HG03520 (cell line): Measurements from ENCODE around the gene TRIM56.
"Not testable (repeated sequence)": the region's sequence is repeated elsewhere in the genome, so short reads cannot be mapped to it uniquely, and the experiment has no call there.

ENCODE experiments used
- ATAC-seq: cut with Tn5 transposase; IDR thresholded peaks from one replicate; pipeline ENCODE4 v1.9.1; 2021; ENCODE audit warnings: mild to moderate bottlenecking, moderate library complexity; ENCODE audit not compliant: unreplicated experiment

The TRIM56 gene, protein sequence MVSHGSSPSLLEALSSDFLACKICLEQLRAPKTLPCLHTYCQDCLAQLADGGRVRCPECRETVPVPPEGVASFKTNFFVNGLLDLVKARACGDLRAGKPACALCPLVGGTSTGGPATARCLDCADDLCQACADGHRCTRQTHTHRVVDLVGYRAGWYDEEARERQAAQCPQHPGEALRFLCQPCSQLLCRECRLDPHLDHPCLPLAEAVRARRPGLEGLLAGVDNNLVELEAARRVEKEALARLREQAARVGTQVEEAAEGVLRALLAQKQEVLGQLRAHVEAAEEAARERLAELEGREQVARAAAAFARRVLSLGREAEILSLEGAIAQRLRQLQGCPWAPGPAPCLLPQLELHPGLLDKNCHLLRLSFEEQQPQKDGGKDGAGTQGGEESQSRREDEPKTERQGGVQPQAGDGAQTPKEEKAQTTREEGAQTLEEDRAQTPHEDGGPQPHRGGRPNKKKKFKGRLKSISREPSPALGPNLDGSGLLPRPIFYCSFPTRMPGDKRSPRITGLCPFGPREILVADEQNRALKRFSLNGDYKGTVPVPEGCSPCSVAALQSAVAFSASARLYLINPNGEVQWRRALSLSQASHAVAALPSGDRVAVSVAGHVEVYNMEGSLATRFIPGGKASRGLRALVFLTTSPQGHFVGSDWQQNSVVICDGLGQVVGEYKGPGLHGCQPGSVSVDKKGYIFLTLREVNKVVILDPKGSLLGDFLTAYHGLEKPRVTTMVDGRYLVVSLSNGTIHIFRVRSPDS

DNA sequence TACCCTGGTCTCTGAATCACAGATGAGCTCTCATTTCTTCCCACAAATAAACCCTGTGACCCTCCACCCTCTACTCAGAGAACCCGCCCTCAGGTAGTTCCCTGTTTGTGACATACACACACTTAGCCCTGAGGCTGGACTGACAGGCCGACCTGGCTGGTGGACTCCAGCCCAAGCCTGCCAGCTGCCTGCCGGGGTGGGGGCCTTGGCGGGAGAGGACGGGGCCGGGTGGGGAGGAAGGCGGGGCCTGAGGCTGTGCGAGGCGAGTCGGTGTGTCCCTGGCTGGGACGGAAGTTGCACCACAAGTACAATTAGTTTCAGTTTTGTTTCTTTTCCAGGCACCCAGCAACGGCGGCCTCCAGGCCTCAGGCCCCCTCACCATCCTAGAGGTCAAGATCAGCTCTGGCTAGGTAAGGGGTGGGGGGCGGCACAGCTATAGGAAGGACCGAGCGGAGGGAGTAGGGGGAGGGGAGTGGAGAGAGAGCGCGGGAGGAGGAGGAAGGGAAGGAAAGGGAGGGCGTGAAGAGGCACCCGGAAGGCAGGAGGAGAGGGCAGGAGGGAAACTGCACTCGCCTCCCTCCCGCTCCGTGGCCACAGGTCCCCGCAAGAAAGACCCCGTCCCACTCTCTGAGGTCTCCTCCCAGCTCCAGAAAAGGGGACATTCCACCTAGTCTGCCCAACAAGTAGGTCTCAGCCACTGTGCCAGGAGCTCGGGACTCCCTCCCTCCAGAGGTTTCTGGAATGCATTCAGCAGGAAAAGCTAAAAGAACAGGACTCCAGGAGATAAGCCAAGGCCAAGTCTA, at the start of gene TRIM56:
Gene TRIM56 (plus strand): TSS at position 320 of the 803 bp plus-strand sequence. CDS start 1,832 bp downstream, outside the sequence.
- ATAC-seq, result peak; percentile 86

DNA sequence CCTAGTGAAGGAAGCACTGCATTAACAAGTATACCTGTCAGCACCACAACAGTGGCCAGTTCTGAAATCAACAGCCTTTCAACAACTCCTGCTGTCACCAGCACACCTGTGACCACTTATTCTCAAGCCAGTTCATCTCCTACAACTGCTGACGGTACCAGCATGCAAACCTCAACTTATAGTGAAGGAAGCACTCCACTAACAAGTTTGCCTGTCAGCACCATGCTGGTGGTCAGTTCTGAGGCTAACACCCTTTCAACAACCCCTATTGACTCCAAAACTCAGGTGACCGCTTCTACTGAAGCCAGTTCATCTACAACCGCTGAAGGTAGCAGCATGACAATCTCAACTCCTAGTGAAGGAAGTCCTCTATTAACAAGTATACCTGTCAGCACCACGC, 49.3 kb upstream of the TRIM56 start:
- ATAC-seq, result no peak

GRCh38 chr7:101041283-101041682, 44.0 kb upstream of the TRIM56 start:
- ATAC-seq, result not testable (repeated sequence)

DNA sequence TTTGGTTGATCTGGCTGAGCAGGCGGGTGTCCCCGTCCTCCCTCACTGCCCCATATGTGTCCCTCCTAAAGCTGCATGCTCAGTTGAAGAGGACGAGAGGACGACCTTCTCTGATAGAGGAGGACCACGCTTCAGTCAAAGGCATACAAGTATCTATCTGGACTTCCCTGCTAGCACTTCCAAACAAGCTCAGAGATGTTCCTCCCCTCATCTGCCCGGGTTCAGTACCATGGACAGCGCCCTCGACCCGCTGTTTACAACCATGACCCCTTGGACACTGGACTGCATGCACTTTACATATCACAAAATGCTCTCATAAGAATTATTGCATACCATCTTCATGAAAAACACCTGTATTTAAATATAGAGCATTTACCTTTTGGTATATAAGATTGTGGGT, 26.9 kb upstream of the TRIM56 start:
- no peak for ATAC-seq

- ATAC-seq, result no peak
Observed at GRCh38 chr7:101059620-101059942, 25.7 kb upstream of the TRIM56 start.

DNA sequence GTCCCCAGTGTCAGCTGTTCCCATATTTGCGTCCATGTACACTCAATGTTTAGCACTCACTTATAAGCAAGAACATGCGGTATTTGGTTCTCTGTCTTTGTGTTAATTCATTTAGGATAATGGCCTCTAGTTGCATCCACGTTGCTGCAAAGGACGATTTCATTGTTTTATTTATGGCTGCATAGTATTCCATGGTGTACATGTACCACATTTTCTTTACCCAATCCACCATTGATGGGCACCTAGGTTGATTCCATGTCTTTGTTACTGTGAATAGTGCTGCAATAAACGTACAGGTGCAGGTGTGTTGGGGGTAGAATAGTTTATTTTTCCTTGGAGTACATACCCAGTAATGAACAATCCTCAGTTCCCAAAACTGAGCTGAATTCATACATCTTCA, 24.3 kb upstream of the TRIM56 start:
- ATAC-seq, result no peak

GRCh38 chr7:101064176-101064550, 21.1 kb upstream of the TRIM56 start:
- not testable (repeated sequence) for ATAC-seq

- ATAC-seq, result not testable (repeated sequence)
Observed at GRCh38 chr7:101065162-101065561, 20.1 kb upstream of the TRIM56 start.

DNA sequence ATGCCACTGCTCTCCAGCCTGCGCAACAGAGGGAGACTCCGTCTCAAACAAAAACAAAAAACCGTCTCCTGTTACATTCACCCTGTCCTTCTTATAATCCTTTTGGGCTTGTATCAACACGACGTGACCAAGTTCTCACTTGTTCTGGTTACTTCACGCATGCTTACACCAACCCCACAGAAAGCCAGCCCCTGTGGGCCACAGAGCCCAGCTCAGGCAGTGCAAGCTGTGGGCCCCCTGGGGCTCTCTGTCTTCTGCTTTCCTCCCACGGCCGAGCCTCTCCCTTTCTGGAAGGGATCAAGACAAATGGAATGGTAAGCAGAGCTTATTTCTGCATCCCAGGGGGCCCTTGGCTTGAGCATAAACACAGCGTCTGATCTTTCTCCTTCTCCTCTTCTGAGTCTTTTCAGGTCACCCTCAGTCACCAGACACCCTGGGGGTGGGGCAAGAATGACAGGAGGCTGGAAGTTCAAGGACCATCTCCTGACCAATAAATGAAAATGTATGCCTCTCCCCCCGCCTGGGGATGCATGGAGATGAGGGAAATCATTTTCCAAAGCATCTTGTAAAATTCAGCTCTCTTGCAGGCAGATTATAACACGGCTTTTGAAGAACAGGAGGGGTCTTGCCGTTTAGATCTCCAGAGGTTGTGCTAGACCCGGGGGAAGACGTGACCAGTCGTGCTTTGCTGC, 19.0 kb upstream of the TRIM56 start:
- no peak for ATAC-seq

DNA sequence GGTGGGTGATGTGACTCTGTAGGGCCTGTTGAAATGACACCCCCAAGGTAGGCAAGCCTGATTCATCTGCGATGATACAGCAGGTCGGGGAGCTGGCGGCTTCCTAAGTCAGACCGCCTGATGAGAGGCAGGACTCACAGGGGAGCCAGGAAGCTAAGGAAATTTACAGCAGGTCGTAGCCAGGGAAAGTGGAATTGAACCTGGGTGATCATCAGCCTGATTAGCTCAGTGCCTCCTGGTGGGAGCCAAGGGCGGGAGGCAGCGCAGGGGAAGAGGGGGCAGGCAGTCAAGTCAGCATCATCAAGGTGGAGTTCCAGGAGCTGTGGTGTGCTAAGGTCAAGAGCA, 18.5 kb upstream of the TRIM56 start:
- ATAC-seq, result no peak

DNA sequence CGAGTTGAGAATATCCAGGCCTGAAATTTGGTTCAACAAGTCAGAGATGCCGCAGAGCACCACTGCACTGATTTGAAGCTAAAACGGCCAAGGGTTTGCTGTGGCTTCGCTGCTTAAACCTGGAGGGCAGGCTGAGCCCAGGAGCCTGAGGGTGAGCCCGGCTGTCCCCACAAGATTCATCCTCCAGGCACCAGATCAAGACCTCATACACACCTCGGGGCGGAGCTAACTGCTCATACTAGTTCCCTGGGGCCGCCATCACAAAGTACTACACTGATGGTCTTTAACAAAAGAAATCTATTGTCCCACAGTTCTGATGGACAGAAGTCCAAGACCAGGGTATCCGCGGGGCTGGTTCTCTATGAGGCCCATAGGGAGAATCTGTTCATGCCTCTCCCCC, 16.9 kb upstream of the TRIM56 start:
- ATAC-seq, result no peak

DNA sequence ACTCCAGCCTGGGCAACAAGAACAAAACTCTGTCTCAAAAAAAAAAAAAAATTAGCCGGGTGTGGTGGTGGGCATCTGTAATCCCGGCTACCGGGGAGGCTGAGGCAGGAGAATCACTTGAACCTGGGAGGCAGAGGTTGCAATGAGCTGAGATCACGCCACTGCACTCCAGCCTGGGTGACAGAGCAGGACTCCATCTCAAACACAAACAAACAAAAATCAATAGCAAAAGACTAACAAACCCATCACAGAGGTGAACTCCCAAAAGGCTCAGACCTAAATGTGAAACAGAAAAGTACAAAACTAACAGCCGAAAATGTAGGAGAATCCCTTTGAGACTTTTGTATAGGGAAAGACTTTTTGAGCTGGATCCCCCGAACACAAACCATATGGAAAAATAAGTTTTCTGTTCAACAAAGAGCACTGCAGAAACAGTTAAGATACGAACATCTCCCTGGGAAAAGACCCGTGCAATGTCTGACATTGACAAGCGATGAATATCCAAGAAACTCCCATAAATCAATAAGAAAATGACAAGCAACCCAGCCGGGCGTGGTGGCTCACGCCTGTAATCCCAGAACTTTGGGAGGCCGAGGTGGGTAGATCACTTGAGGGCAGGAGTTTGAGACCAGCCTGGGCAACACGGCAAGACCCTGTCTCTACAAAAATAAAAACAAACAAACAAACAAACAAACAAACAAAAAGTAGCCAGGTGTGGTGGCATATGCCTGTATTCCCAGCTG, 13.7 kb upstream of the TRIM56 start:
- ATAC-seq, result not testable (repeated sequence)

GRCh38 chr7:101075646-101076045, 9.6 kb upstream of the TRIM56 start:
- no peak for ATAC-seq

- ATAC-seq, result not testable (repeated sequence)
Observed at GRCh38 chr7:101076183-101076582, 9.1 kb upstream of the TRIM56 start.

DNA sequence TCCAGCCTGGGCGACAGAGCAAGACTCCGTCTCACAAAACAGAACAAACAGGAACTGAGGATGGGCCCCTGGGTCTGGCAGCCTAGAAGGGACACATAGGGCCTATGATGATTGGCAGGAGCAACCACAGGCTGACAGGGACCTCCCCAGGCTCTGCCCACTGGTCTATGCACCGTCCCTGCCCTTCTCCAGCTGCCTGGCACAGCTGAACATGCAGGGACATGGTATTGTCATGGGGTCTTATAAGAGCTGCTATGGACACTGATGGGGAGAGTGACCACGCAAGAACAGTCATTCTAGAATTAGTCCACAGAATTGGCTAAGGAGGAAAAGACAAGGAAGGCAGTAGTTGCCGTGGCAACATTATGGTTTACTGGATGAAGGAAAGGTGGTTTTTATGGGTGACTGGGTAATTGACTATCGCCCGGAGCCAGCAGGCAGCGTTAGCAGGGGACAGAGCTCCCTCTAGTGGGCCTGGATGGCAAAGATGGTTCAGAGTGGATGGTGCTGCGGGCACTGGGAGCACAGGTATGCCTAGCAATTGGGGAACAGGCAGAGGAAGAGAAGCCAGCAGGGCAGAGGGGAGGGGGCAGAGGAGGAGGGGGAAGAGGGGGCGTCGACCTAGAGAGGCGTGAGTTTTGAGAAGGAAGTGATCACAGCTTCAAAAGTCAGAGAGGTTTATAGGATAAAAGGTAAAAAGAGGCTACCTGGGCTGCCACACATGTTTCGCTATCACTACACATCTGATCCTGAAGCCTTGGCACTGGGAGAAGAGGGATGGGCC, 7.8 kb upstream of the TRIM56 start:
- ATAC-seq, result peak; percentile 61

DNA sequence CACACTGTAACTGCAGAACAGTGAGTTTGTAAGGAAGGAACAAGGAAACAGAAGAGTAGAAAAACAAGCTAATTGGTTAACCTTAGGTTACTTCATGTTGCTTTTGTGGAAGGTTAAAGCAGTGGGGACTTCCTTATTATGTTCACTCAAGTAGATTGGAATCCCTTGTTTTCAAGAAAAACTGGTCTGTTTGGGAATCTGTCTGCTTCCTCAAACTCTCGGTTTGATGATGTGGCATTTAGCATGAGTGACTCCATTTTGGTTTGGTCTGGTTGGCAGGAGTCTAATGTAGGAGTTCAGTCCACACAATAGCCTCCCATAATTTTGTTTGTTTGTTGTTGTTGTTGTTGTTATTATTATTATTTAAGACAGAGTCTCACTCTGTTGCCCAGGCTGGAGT, 3.8 kb upstream of the TRIM56 start:
- no peak for ATAC-seq

- ATAC-seq, result no peak
Observed at GRCh38 chr7:101084865-101085161, 468 bp upstream of the TRIM56 start.

DNA sequence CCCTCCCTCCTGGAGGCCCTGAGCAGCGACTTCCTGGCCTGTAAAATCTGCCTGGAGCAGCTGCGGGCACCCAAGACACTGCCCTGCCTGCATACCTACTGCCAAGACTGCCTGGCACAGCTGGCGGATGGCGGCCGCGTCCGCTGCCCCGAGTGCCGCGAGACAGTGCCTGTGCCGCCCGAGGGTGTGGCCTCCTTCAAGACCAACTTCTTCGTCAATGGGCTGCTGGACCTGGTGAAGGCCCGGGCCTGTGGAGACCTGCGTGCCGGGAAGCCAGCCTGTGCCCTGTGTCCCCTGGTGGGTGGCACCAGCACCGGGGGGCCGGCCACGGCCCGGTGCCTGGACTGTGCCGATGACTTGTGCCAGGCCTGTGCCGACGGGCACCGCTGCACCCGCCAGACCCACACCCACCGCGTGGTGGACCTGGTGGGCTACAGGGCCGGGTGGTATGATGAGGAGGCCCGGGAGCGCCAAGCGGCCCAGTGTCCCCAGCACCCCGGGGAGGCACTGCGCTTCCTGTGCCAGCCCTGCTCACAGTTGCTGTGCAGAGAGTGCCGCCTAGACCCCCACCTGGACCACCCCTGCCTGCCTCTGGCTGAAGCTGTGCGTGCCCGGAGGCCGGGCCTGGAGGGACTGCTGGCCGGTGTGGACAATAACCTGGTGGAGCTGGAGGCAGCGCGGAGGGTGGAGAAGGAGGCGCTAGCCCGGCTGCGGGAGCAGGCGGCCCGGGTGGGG, 2.2 kb downstream of the TRIM56 start:
- ATAC-seq, result no peak

DNA sequence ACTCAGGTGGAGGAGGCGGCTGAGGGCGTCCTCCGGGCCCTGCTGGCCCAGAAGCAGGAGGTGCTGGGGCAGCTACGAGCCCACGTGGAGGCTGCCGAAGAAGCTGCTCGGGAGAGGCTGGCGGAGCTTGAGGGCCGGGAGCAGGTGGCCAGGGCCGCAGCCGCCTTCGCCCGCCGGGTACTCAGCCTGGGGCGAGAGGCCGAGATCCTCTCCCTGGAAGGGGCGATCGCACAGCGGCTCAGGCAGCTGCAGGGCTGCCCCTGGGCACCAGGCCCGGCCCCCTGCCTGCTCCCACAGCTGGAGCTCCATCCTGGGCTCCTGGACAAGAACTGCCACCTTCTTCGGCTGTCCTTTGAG, 2.8 kb downstream of the TRIM56 start:
- ATAC-seq, result no peak
